Germinal center (tissue), 1 donor: ENCODE results near the gene KRTAP2-3.
"Not testable (repeated sequence)": the region's sequence is repeated elsewhere in the genome, so short reads cannot be mapped to it uniquely, and the experiment has no call there.

Source experiments
- DNase-seq: peaks from one replicate; pipeline ENCODE4 v3.0.0; 2012; ENCODE audit warnings: mixed read lengths, low spot score

The KRTAP2-3 gene, protein sequence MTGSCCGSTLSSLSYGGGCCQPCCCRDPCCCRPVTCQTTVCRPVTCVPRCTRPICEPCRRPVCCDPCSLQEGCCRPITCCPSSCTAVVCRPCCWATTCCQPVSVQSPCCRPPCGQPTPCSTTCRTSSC

DNA sequence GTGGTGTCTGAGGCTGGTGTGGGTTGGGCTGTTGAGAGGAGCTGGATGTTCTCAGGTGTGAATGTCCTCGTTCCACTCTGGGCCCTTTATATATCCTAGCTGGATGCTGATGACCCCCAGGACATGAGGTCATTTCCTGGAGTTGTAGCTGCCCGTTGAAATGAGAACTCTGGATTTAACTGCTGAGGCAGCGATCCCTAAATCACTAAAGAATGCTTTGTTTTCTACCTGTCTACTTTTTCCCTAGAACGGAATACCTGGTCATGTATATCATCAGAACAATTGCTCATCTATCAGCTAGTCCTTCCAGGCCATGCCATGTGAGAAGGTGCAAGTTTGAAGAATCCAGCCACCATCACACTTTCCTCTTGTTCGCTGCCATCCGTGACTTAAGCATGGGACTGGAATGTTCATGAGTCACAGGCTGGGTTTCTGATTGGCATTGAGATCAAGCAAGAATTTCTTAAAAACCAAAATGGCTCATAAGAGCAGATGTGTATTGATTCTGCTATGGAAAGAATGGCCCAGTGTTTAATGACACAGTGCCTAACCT lies at the start of gene KRTAP2-3:
Gene KRTAP2-3 (minus strand): TSS at position 63 of the 553 bp plus-strand sequence. CDS start 64 bp downstream, outside the sequence.
- no peak for DNase-seq

- not testable (repeated sequence) for DNase-seq
Observed at GRCh38 chr17:41108728-41109386, 48.9 kb upstream of the KRTAP2-3 start.

GRCh38 chr17:41107941-41108450 lies 48.1 kb upstream of the KRTAP2-3 start:
- DNase-seq, result no peak

GRCh38 chr17:41105347-41105746 lies 45.4 kb upstream of the KRTAP2-3 start, which contains the start of gene KRTAP4-9:
Gene KRTAP4-9, plus strand, starts transcription at chr17:41105389. Its CDS starts 0 bp downstream, at chr17:41105389.
- not testable (repeated sequence) for DNase-seq

DNA sequence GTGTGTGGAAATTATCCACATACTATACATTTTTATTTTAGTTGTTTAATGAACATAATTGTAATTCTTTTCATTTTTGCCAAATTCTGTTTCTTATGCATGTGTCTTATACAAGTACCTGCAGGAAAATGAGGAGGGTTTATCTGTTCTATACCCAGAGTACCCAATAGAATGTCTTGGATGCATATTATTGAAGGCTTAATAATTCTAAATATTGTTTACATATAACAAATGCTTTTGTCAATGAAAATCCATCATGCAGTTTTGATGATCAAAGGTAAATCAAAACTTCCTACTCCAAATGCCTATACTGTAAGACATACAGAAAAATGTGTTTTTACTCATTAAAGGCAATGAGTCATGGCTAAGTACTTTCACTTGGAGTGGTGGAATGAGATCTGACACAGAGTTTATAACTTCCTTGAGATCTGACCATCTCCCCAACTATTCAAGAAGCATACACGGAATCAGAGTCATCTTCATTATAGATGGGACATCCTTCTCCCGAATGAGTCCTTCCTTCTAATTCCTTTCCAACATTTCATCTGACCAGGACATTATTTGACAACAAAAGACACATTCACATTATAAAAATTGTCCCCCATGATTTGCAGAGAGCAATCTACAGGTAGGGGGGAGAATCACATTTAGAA lies 44.6 kb upstream of the KRTAP2-3 start:
- DNase-seq, result not testable (repeated sequence)

DNA sequence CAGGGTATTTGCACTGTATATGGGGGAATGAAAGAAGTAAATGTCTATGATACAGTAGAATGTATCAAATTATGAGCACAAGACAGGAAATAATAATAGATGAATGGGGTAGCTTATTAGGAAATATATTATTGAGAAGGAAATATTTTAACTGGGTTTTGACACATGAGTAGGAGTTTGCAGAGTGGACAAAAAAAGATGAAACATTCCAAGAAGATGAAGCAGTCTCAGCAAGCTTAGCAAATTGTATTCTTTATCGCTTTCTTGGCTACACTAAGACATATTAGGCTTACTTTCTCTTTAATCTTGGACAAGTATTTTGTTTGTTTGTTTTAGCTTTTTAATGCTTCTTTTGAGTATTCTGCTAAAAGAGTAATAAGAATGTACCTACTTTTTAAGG lies 44.0 kb upstream of the KRTAP2-3 start:
- DNase-seq, result no peak

- DNase-seq, result no peak
Observed at GRCh38 chr17:41101586-41102259, 41.8 kb upstream of the KRTAP2-3 start, which contains the start of gene KRTAP4-16. Gene KRTAP4-16, minus strand, starts transcription at chr17:41102209. Its CDS starts 0 bp downstream, at chr17:41102209.

- DNase-seq, result not testable (repeated sequence)
Observed at GRCh38 chr17:41099682-41100480, 40.0 kb upstream of the KRTAP2-3 start.

DNA sequence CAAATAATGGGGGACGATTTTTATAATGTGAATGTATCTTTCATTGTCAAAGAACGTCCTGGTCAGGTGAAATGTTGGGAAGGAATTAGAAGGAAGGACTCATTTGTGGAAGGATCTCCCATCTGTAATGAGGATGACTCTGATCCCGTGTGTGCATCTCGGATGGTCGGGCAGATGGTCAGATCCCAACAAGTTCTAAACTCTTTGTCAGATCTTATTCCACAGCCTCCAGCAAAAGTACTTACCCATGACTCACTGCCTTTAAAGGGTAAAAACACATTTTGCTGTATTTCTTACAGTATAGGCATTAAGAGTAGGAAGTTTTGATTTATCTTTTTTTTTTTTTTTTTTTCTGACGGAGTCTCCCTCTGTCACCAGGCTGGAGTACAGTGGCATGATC lies 38.6 kb upstream of the KRTAP2-3 start:
- no peak for DNase-seq

GRCh38 chr17:41098042-41098441 lies 38.1 kb upstream of the KRTAP2-3 start, which contains the start of gene KRTAP4-8:
Gene KRTAP4-8, minus strand, starts transcription at chr17:41098142. Its CDS starts 58 bp downstream, at chr17:41098084.
- no peak for DNase-seq

GRCh38 chr17:41096055-41096454 lies 36.1 kb upstream of the KRTAP2-3 start:
- DNase-seq, result no peak

DNA sequence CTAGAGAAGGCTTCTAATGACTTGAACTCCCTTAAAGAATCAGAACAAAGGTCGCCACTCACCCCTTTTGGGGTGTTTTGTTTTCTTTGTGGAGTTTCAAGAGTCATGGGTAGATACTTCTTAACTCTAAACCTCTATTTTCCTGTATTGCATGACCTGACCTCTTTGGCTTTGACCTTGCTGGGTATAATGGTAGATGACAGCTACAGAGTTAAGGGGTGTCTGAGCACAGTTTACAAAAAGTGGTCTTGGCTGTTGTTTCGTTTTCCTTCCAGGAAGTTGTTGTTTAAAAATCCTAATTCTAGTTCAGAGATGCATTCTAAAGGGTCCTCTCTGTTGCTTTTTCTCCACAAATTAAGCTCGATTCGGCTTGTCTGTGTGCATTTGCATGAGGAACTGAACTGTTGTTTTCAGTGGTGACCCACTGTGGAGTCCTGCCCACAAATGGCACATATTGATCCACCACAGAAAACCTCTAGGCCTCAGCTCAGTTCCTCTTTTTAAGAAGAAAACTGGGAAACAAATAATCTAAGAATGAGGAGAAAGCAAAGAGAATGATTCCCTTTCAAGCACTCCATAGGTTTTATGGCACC lies 28.9 kb upstream of the KRTAP2-3 start:
- not testable (repeated sequence) for DNase-seq

GRCh38 chr17:41084100-41084856 lies 24.4 kb upstream of the KRTAP2-3 start, which contains the start of gene KRTAP4-7:
Gene KRTAP4-7, plus strand, starts transcription at chr17:41084150. Its CDS starts 57 bp downstream, at chr17:41084207.
- DNase-seq, result not testable (repeated sequence)

- not testable (repeated sequence) for DNase-seq
Observed at GRCh38 chr17:41083427-41083826, 23.5 kb upstream of the KRTAP2-3 start.

DNA sequence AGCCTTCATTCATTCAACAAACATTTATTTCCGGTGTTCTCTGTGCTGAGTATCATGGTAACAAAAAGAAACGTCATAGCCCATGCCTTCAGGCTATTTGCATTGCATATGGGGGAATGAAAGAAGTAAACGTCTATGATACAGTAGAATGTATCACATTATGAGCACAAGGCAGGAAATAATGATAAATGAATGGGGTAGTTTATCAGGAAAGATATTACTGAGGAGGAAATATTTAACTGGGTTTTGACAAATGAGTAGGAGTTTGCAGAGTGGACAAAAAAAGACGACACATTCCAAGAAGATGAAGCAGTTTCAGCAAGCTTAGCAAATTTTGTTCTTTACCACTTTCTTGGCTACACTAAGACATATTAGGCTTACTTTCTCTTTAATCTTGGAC lies 22.7 kb upstream of the KRTAP2-3 start:
- DNase-seq, result no peak

- no peak for DNase-seq
Observed at GRCh38 chr17:41076788-41077187, 16.9 kb upstream of the KRTAP2-3 start.

GRCh38 chr17:41073676-41074075 lies 13.8 kb upstream of the KRTAP2-3 start:
- no peak for DNase-seq

DNA sequence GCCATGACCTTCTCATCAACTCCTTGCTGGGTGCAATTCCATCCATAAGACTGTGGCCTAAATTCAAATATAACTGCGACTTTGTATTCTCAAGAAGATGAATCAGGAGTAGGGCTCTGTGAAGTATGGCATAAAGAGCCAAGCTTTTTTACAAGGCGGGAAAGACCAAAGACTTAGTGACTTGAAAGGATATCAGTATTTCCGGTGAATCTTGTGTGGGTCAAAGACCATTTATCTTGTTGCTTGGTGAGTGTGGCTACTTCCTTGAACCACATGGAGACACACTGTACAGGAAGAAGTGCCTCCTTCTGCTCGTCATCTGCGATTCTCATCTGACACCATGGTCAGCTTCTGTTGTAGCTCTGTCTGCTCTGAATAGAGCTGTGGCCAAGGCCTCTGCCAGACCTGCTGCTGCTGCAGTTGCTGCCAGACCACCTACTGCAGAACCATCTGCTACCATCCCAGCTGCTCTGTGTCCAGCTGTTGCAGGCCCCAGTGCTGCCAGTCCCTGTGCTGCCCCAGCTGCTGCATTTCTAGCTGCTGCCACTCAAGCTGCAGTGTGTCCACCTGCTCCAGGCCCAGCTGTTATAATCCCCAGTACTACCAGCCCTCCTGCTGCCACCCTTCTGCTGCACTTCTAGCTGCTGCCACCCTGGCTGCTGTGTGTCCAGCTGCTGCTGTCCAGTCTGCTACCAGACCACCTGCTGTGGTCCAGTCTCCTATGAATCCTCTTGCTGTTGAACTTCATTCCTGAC lies 11.9 kb upstream of the KRTAP2-3 start:
- DNase-seq, result no peak

- DNase-seq, result no peak
Observed at GRCh38 chr17:41069031-41069430, 9.1 kb upstream of the KRTAP2-3 start.
